SKM-1 treated with dmso at 0.1 percent for 144 hours (cell line): Measurements from ENCODE around the gene CA6.
"Not testable (repeated sequence)": the region's sequence is repeated elsewhere in the genome, so short reads cannot be mapped to it uniquely, and the experiment has no call there.

Experiments used
- DNase-seq: peaks from one replicate; lab custom pipeline; 2025; ENCODE audit not compliant: unreplicated experiment; lab: John Stamatoyannopoulos, UW

Gene CA6

GRCh38 chr1:8926707-8927694, 18.7 kb upstream of the CA6 start:
- DNase-seq: no peak

DNA sequence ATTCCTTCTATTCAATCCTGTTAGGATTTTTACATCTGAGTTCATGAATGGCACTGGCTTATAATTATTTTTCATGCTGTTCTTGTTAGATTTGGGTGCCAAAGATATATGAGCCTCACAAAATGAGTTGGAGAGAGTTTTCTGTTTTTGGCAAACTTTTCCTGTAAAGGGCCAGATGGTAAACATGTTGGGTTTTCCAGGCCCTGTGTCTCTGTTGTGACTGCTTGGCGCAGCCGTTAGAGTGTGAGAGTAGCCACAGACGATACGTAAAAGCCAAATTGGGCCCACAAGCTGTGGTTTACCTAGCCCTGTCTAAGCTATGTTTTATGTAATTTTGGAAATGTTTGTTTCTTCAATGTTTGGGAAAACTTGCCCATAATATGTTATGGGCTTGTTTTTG, 15.6 kb upstream of the CA6 start:
- DNase-seq: no peak

GRCh38 chr1:8937051-8937450, 8.6 kb upstream of the CA6 start:
- not testable (repeated sequence) for DNase-seq

DNA sequence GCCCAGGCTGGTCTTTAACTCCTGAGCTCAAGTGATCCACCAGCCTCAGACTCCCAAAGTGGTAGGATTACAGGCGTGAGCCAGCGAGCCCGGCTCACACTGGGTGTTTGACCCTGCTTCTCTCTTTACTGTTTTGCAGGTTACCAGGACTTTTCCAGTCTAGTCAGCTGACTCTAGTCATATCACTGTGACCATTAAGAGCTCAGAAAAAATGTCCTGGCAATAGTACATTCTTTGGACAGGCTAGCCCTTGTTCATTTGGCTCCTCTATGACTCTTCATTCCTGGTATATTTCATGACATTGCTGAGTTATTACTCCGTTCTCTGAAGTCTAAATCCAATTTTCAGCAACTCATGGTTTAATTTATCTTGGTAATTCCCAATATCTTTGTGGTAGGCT, 8.0 kb upstream of the CA6 start:
- no peak for DNase-seq

DNA sequence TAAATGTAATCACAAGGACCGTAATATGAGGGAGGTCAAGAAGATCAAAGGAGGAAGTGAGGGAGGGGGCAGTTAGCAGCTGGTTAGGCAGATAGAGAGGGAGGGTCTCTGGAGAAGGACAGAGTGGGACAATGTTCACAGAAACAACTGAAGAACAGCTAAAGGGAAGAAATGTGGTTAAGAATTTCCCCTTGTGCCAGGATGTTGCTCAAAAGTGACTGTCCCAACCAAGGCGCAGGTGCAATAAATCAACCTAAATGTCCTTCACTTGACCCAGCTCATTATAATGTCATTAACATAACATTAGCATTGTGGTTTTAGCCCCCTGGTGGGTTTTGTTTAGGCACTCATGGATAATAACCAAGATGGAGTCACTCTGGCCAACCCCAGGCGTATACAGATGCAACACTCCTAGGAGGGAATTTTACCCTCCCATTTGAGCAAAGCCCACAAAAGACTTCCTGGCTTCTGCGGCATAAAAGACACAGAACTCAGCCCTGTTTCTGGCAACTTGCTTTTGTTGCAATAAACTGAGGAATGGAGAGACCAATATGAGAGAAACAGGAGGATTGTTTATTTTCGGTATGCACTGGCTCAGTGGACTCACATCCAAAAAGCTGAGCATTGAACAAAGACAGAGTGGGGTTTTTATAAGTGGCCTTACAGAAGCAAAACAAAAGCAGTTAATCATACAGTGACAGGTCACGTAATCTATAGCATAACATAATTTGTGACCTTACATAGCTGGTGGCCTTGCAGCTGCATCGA, 7.3 kb upstream of the CA6 start:
- DNase-seq: peak; percentile 68

GRCh38 chr1:8939000-8939265, 6.7 kb upstream of the CA6 start:
- DNase-seq: no peak

DNA sequence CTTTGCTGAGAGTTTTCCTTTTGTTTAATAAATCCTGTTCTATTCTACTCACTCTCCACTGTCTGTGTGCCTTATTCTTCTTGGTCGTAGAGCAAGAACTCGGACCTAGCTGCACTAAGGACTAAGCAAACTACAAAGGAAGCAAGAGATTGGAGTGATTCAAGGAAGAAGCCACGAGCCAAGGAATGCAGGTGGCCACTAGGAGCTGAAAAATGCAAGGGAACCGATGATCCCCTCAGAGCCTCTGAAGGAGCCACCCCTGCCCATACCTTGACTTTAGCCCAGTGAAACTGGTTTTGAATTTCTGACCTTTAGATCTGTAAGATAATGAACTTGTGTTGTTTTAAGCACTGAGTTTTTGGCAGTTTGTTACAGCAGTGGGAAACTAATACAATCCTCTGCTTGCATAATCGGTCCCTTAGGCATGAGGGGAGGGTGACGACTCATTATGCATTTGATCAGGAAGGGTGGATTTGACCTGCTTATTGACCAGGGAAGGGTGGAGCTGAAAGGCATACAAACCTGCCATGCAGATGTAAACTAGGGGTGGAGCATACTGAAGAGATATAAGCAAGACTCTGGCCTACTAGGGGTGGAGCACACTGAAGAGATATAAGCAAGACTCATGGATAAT, 6.2 kb upstream of the CA6 start:
- DNase-seq: no peak

GRCh38 chr1:8941906-8942305, 3.8 kb upstream of the CA6 start:
- no peak for DNase-seq

DNA sequence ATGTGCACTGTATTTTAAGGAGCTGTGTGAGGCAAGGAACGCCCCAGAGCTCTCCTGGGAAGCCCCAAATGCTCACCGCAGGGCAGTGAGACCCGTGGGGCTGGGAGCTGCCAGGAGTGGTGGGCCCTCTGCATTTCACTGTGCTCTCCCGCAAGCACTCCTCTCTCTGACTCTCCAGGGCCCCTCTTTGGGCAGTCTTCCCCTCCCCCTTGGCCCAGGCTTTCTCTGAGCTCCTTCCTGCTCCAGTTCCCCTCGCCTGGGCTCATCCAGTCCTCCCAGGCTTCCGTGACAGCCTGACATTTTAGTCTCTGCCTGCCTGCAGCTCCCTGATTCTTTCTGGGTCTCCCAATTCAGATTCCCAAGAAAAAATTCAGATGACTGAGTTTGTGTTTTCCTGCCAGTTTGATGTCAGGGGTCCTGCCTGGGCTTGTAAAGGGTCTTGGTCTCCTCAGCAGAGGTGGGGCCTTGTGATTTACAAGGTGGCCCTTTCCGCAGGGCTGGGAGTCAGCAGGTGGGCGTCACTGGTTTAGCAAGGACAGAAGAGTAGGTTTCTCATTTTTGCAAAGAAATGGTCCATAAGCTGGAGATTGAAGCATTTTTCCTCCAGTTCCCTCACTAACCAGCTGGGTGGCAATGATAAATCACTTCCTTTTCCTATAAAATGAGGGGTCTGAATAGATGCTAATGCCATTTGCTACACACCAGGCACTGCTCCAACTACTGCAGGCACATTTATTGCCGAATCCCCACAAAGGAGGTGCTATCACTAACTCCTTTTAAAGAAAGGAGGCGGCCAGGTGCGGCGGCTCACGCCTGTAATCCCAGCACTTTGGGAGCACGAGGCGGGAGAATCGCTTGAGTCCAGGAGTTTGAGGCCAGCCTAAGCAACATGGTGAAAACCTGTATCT, 1.9 kb upstream of the CA6 start:
- no peak for DNase-seq

- DNase-seq: no peak
Observed at GRCh38 chr1:8947127-8947691, 1.5 kb downstream of the CA6 start.

GRCh38 chr1:8950309-8950708, 4.6 kb downstream of the CA6 start:
- DNase-seq: no peak

DNA sequence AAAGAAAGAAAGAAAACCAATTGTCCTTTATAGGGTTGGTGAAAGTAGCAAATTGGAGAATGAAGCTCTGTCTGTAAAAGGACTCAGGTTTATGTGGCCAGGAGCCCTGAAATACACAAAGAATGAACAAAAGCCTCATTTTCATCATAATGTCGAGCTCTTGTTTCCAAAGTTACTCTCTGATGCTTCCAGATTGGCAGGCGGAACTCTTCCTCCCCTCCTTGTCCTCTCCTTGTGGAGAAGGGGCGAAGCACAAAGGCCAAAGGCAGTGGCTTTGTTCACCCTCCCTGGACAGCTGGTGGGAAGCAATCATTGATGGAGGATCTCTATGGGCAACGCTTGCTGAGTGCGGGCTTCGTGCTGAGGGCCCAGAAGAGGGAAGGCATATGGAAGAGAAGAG, 5.6 kb downstream of the CA6 start:
- no peak for DNase-seq

GRCh38 chr1:8955406-8955805, 9.7 kb downstream of the CA6 start:
- no peak for DNase-seq

GRCh38 chr1:8956461-8957349, 11.0 kb downstream of the CA6 start:
- DNase-seq: no peak

DNA sequence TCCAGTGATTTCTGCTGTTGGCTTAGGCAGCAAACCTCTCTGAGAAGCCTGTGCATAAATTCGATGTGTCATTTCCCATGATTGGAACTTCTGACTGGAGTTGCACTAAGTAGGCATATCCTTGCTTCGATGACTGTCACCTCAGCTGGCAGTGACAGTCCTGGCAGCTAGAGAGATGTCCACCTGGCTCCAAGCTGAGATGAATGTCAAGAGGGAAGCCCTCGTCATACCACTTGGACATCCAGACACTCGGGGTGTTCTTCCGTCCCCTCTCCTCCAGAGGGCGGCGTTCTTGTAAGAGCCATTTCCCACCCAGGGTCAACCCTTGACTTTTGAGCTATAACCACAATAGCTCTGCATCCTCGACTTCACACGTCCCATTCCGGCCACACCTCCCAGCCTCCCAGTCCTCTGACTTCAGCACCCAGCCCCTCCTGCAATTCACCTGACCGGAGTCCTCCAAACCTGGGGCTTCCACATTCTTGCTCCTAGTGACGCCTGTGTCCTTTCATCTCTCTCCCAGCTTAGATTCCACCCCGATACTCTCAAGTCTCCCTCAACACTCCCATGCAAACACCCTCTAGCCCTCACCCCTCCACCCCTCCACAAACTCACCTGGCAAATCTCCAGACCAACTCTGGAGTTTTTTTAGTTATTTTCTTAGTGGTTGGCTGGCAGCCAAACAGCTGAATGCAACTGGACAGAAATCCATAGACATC, 17.3 kb downstream of the CA6 start:
- peak; percentile 72 for DNase-seq

DNA sequence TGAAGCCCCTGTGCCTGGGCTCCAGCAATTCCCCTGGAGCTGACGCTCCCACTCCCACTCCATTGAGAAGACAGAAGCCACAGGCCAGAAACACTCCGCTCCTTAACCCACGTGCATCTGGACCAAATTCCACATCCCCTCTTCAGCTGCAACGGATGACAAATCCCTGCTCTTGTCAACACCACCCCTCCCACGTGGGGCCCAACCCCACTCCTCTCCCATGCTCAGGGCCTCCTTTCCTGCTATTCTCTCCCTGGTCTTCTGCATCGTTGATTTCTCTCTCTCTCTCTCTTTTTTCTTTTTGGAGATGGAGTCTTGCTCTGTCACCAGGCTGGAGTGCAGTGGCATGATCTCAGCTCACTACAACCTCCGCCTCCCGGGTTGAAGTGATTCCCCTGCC, 18.3 kb downstream of the CA6 start:
- no peak for DNase-seq

DNA sequence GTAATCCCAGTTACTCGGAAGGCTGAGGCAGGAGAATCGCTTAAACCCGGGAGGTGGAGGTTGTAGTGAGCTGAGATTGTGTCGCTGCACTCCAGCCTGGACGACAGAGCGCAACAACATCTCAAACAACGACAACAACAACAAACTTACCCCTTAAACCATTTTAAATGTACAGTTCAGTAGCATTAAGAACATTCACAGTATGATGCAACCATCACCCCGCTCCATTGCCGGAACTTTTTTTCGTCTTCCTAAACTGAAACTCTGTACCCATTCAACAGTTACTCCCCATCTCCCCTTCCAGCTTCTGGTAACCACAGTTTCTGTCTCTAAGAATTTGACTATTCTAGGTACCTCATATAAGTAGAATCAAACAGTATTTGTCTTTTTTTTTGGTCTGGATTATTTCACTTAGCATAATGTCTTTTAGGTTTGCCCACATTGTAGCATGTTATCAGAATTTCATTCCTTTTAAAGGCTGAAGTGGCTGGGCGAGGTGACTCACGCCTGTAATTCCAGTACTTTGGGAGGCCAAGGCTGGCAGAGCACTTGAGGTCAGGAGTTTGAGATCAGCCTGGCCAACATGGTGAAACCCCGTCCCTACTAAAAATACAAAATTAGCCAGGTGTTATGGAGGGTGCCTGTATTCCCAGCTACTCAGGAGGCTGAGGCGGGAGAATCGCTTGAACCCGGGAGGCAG, 19.6 kb downstream of the CA6 start:
- DNase-seq: no peak

DNA sequence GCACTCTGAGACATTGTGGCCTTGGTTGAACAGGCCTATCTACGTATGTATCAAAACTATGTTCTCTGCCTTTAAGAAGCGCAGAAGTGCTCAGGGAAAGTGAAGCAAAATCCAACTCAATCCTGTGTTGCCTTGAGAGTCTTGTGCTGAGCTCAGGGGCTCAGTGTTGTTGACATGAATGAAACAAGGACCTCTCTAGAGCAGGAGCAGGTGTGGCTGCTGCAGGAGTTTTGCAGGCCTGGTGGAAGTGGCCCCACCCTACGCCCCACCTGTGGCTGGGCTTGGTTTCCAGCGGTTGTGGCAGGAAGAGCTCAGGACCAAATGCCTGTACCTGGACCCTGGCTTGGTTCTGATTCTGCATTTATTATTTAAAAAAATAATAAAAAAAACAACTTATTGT, 20.9 kb downstream of the CA6 start:
- DNase-seq: no peak
